HEK293 (cell line): Measurements from ENCODE around the gene METTL24.

Experiments
- CTCF ChIA-PET: fragments of 350-600 bp; formaldehyde crosslinking; extraction: SDS; loops from one replicate; lab custom pipeline; 2021; ENCODE audit warnings: antibody characterized with exemption; lab: Yijun Ruan, JAX
- POLR2A ChIA-PET: fragments of 300-600 bp; formaldehyde crosslinking; extraction: SDS; loops from one replicate; lab custom pipeline; 2020; ENCODE audit warnings: antibody characterized with exemption, inconsistent platforms; lab: Yijun Ruan, JAX
- H3K27ac ChIP-seq: fragments of 200-500 bp; sonication (Bioruptor generic); 2 replicates; pipeline ENCODE4 v1.5.1; 2014; ENCODE audit warnings: low read depth, low read length, control low read depth, inconsistent platforms; ENCODE audit errors: extremely low read depth
- H3K36me3 ChIP-seq, 2 experiments: fragments of 200-500 bp in 1 of 2; sonication (Bioruptor generic) in 1 of 2; 1 replicate in 1 of 2; 2 replicates in 1 of 2; pipeline ENCODE4 v1.5.1; 2014 to 2017; ENCODE audit warnings: inconsistent platforms in 2 of 2, low read length in 2 of 2; ENCODE audit not compliant: control insufficient read depth in 2 of 2, insufficient read depth in 1 of 2
- H3K4me1 ChIP-seq: fragments of 200-500 bp; sonication (Bioruptor generic); 2 replicates; pipeline ENCODE4 v1.5.1; 2014; ENCODE audit warnings: mild to moderate bottlenecking, low read length, inconsistent platforms; ENCODE audit not compliant: control insufficient read depth, insufficient read depth
- H3K4me3 ChIP-seq: 2 replicates; pipeline ENCODE4 v1.5.1; 2011; ENCODE audit warnings: low read depth, mild to moderate bottlenecking, control low read depth, low read length, moderate library complexity
- H3K9me3 ChIP-seq: fragments of 200-500 bp; sonication (Bioruptor generic); 2 replicates; pipeline ENCODE4 v1.5.1; 2014; ENCODE audit warnings: low read depth, low read length, inconsistent platforms; ENCODE audit not compliant: control insufficient read depth, insufficient read depth
- SCRT1 ChIP-seq: fragments of 450-650 bp; formaldehyde crosslinking; IDR thresholded peaks from 2 replicates; pipeline ENCODE4 v1.5.1; 2016; ENCODE audit warnings: missing biosample characterization, missing genetic modification characterization, borderline replicate concordance
- TRIM28 ChIP-seq: IDR thresholded peaks from 2 replicates; pipeline ENCODE4 v1.6.1; 2011; ENCODE audit warnings: low read length, control low read depth, borderline replicate concordance
- ZBTB10 ChIP-seq: fragments of 450-650 bp; formaldehyde crosslinking; IDR thresholded peaks from 2 replicates; pipeline ENCODE4 v1.5.1; 2016; ENCODE audit warnings: missing biosample characterization, missing genetic modification characterization
- ZBTB8A ChIP-seq: fragments of 450-650 bp; formaldehyde crosslinking; IDR thresholded peaks from 2 replicates; pipeline ENCODE4 v1.5.1; 2016; ENCODE audit warnings: missing biosample characterization, missing genetic modification characterization
- ZFHX2 ChIP-seq: fragments of 450-650 bp; formaldehyde crosslinking; conservative IDR thresholded peaks from 2 replicates; pipeline ENCODE4 v1.5.1; 2016; ENCODE audit warnings: missing biosample characterization, missing genetic modification characterization
- ZNF114 ChIP-seq: fragments of 450-650 bp; formaldehyde crosslinking; IDR thresholded peaks from 2 replicates; pipeline ENCODE4 v1.5.0; 2017; ENCODE audit warnings: missing biosample characterization, missing genetic modification characterization
- ZNF311 ChIP-seq: fragments of 450-650 bp; formaldehyde crosslinking; IDR thresholded peaks from 2 replicates; pipeline ENCODE4 v1.5.1; 2017; ENCODE audit warnings: missing biosample characterization, missing genetic modification characterization, borderline replicate concordance
- ZNF335 ChIP-seq: fragments of 450-650 bp; formaldehyde crosslinking; conservative IDR thresholded peaks from 2 replicates; pipeline ENCODE4 v1.5.1; 2016; ENCODE audit warnings: missing biosample characterization, missing genetic modification characterization
- ZNF354C ChIP-seq: fragments of 450-650 bp; formaldehyde crosslinking; IDR thresholded peaks from 2 replicates; pipeline ENCODE4 v1.5.1; 2016; ENCODE audit warnings: missing biosample characterization, missing genetic modification characterization, low read depth, borderline replicate concordance
- ZNF37A ChIP-seq: fragments of 450-650 bp; IDR thresholded peaks from 2 replicates; pipeline ENCODE4 v1.5.1; 2018; ENCODE audit warnings: missing biosample characterization, missing genetic modification characterization
- ZNF449 ChIP-seq: fragments of 450-650 bp; formaldehyde crosslinking; IDR thresholded peaks from 2 replicates; pipeline ENCODE4 v1.5.1; 2017; ENCODE audit warnings: missing biosample characterization, mild to moderate bottlenecking, missing genetic modification characterization, moderate library complexity
- ZNF488 ChIP-seq: fragments of 450-650 bp; formaldehyde crosslinking; IDR thresholded peaks from 2 replicates; pipeline ENCODE4 v1.5.1; 2016; ENCODE audit warnings: missing biosample characterization, missing genetic modification characterization
- ZNF529 ChIP-seq: fragments of 450-650 bp; formaldehyde crosslinking; IDR thresholded peaks from 2 replicates; pipeline ENCODE4 v1.5.1; 2017; ENCODE audit warnings: missing genetic modification characterization, missing biosample characterization; ENCODE audit not compliant: insufficient replicate concordance
- ZNF660 ChIP-seq: fragments of 450-650 bp; IDR thresholded peaks from 2 replicates; pipeline ENCODE4 v1.5.1; 2018; ENCODE audit warnings: missing biosample characterization, mild to moderate bottlenecking, missing genetic modification characterization
- ZNF777 ChIP-seq: fragments of 450-650 bp; formaldehyde crosslinking; IDR thresholded peaks from 2 replicates; pipeline ENCODE4 v1.5.1; 2017; ENCODE audit warnings: missing biosample characterization, missing genetic modification characterization, borderline replicate concordance
- ZNF792 ChIP-seq: fragments of 450-650 bp; formaldehyde crosslinking; IDR thresholded peaks from 2 replicates; pipeline ENCODE4 v1.5.1; 2016; ENCODE audit warnings: missing biosample characterization, missing genetic modification characterization
- TF ChIP-seq, protein P1 (sequence below): fragments of 450-650 bp; formaldehyde crosslinking; IDR thresholded peaks from 2 replicates; pipeline ENCODE4 v1.5.1; 2017; ENCODE audit warnings: missing biosample characterization, missing genetic modification characterization
- TF ChIP-seq, protein P2 (sequence below): fragments of 450-650 bp; formaldehyde crosslinking; IDR thresholded peaks from 2 replicates; pipeline ENCODE4 v1.5.1; 2016; ENCODE audit warnings: missing biosample characterization, missing genetic modification characterization

The METTL24 gene

DNA sequence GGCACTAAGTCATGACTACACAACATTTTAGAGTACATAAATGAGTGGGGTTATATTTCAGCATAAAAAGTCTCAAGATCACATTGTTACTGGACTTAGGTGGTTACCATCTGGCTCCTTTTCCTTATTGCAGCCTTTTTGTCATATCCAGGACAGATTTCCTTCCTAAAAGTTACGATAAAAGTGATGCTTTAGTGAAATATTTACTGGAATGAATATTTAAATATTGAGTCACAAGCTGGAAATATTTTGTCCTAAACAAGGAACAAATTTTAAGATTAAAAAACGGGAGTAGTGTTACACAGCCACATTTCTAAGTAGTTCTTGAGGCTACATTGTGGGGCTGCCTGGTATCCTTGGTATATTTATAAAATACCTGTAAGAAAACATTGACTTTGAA lies 125.7 kb downstream of the METTL24 start:
- POLR2A ChIA-PET = no interaction called here
- Histone ChIP-seq H3K9me3 (no peaks in the 10 kb centered on the region), H3K27ac (no peak overlapping the region)
- TF ChIP-seq ZNF335 (tag by site-specific recombination) (no peak), ZNF114 (tag by site-specific recombination) (no peak), ZNF529 (tag by site-specific recombination) (no peak), ZNF37A (tag by site-specific recombination) (no peak)
- TF ChIP-seq, all 188 proteins: peak for 0
- Histone ChIP-seq H3K36me3 (peaks cover 2 to 25% of the 10 kb centered on the region in 2 experiments; a peak in 2 of 3 replicates), H3K4me1 (no peaks in the 10 kb centered on the region), H3K4me3 (no peak overlapping the region)
- CTCF ChIA-PET = no interaction called here

DNA sequence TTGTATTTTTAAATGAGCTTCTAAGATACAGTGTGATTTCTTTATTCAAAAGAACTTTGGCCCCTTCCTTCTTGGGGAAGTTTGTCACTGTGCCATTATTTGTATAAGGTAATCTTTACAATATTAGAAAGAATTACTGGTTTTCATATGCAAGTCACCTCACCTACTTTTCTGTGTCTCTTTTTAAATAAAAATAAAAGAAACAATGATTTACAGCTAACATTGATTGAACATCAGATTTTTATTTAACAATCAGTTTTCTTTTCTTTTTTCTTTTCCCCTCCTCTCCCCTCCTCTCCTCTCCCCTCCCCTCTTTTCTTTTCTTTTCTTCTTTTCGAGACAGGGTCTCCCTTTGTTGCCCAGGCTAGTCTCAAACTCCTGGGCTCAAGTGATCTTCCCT lies 131.9 kb downstream of the METTL24 start:
- Histone ChIP-seq H3K4me3 (no peak overlapping the region), H3K27ac (no peak overlapping the region), H3K4me1 (no peaks in the 10 kb centered on the region), H3K9me3 (no peaks in the 10 kb centered on the region), H3K36me3 (peaks cover 23 to 57% of the 10 kb centered on the region in 2 experiments)
- TF ChIP-seq, protein P1, sequence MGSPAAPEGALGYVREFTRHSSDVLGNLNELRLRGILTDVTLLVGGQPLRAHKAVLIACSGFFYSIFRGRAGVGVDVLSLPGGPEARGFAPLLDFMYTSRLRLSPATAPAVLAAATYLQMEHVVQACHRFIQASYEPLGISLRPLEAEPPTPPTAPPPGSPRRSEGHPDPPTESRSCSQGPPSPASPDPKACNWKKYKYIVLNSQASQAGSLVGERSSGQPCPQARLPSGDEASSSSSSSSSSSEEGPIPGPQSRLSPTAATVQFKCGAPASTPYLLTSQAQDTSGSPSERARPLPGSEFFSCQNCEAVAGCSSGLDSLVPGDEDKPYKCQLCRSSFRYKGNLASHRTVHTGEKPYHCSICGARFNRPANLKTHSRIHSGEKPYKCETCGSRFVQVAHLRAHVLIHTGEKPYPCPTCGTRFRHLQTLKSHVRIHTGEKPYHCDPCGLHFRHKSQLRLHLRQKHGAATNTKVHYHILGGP (tag by site-specific recombination) = no peak
- TF ChIP-seq TRIM28 (no peak), ZNF792 (tag by site-specific recombination) (no peak)
- TF ChIP-seq, protein P2, sequence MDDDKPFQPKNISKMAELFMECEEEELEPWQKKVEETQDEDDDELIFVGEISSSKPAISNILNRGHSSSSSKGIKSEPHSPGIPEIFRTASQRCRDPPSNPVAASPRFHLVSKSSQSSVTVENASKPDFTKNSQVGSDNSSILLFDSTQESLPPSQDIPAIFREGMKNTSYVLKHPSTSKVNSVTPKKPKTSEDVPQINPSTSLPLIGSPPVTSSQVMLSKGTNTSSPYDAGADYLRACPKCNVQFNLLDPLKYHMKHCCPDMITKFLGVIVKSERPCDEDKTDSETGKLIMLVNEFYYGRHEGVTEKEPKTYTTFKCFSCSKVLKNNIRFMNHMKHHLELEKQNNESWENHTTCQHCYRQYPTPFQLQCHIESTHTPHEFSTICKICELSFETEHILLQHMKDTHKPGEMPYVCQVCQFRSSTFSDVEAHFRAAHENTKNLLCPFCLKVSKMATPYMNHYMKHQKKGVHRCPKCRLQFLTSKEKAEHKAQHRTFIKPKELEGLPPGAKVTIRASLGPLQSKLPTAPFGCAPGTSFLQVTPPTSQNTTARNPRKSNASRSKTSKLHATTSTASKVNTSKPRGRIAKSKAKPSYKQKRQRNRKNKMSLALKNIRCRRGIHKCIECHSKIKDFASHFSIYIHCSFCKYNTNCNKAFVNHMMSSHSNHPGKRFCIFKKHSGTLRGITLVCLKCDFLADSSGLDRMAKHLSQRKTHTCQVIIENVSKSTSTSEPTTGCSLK (tag by site-specific recombination) = no peak
- CTCF ChIA-PET = no interaction called here
- POLR2A ChIA-PET = no interaction called here

DNA sequence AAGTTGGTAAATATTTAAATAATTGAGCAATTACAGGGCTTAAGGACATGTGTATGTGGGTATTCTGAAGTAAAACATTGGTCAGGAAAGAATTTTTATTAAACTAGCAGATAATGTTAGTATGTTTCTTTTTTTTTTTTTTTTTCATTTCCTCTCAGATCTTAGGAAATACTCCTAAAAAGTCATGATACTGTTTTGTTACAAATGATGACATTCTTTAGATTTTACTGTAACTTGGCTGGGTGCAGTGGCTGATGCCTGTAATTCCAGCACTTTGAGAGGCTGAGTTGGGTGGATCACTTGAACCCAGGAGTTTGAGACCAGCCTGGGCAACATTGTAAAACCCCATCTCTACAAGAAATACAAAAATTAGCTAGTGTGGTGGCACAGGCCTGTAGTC lies 136.4 kb downstream of the METTL24 start:
- CTCF ChIA-PET = no interaction called here
- H3K36me3 ChIP-seq = peaks cover 29 to 75% of the 10 kb centered on the region in 2 experiments
- H3K4me3 ChIP-seq = no peak overlapping the region
- H3K9me3 ChIP-seq = no peaks in the 10 kb centered on the region
- no peaks in the 10 kb centered on the region for H3K4me1 ChIP-seq
- no peak overlapping the region for H3K27ac ChIP-seq
- TF ChIP-seq ZNF449 (tag by site-specific recombination) = no peak
- no peak for TF ChIP-seq SCRT1 (tag by site-specific recombination)
- TF ChIP-seq ZNF660 (tag by site-specific recombination) = no peak
- no peak for TF ChIP-seq ZBTB8A (tag by site-specific recombination)
- no peak for TF ChIP-seq ZBTB10
- TF ChIP-seq ZFHX2 = no peak
- TF ChIP-seq ZNF311 (tag by site-specific recombination) = no peak
- TF ChIP-seq ZNF488 (tag by site-specific recombination) = no peak
- TF ChIP-seq ZNF354C (tag by site-specific recombination) = no peak
- TF ChIP-seq ZNF777 (tag by site-specific recombination) = no peak
- POLR2A ChIA-PET = interaction anchor here (0.6 kb wide), 1 partner anchor 182 kb away, joined by 3 read pairs; no protein-coding TSS in a partner anchor
